AG04450 (cell line): ENCODE measurements around the gene EPG5. TPM values are rescaled to one million over a fixed set of nuclear protein-coding genes. Genes with fewer than 3 reads are reported as not detected.
A peak's percentile ranks its signal among the peaks of the same experiment; 100 is the strongest.

Source experiments
- CTCF ChIA-PET: fragments of 300-600, 350-600 bp; formaldehyde crosslinking; extraction: SDS; loops from one replicate; lab custom pipeline; 2022; ENCODE audit warnings: antibody characterized with exemption, inconsistent platforms; lab: Charles Lee
- POLR2A ChIA-PET: fragments of 350-600 bp; formaldehyde crosslinking; extraction: SDS; loops from one replicate; lab custom pipeline; 2021; ENCODE audit warnings: antibody characterized with exemption, inconsistent platforms; lab: Yijun Ruan, JAX
- DNase-seq: peaks from one replicate; pipeline ENCODE4 v3.0.0-alpha.2; 2011; ENCODE audit warnings: low read depth, low spot score
- H3K27ac ChIP-seq: one replicate; pipeline ENCODE4 v1.5.1; 2012; ENCODE audit warnings: low read depth, low read length, control low read depth
- H3K27me3 ChIP-seq: one replicate; pipeline ENCODE4 v1.6.0; 2012; ENCODE audit warnings: low read length; ENCODE audit not compliant: control insufficient read depth, insufficient read depth
- H3K4me3 ChIP-seq: 2 replicates; pipeline ENCODE4 v1.5.1; 2011; ENCODE audit warnings: mild to moderate bottlenecking, low read depth, low read length, control low read depth
- H3K9me3 ChIP-seq: 2 replicates; pipeline ENCODE4 v1.5.1; 2012; ENCODE audit warnings: low read length; ENCODE audit not compliant: control insufficient read depth, insufficient read depth
- polyA plus RNA-seq: library from polyadenylated mRNA; depleted of rRNA; stranded (reverse); fragments of >200 nt; gene quantifications from 2 replicates; pipeline ENCODE4 v1.2.3, GENCODE V29; 2011
- TF ChIP-seq, protein P1 (sequence below): IDR thresholded peaks from 2 replicates; pipeline ENCODE4 v1.5.1; 2011; ENCODE audit warnings: low read depth, low read length, control low read depth, inconsistent platforms

Gene EPG5
- polyA plus RNA-seq, 1 experiment, result 51.5 TPM

DNA sequence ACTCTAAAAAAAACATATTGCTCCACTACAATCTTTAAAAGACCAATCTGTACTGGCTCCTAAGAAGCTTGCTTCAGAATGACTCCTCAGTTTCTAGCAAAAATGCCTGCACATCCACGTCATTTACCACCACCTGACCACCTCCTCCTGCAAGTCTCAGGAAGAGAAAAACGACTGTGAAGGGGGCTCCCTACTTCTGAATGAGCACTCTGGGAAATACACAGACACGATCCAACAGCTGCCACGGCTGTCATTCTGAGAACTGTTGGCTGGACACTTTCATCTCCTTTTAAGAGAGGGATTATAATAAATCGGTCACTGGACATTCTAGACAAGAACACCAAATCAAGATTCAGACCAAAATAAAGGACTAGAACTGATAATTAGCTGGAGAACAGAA is 21.5 kb downstream of the EPG5 start:
- CTCF ChIA-PET, result interaction anchor here (1.0 kb wide), 1 partner anchor 62 kb away, joined by 3 read pairs; no protein-coding TSS in a partner anchor
- Histone ChIP-seq H3K27me3 (no peaks in the 10 kb centered on the region), H3K4me3 (no peak overlapping the region), H3K27ac (no peak overlapping the region), H3K9me3 (no peaks in the 10 kb centered on the region)
- no peak for DNase-seq
- POLR2A ChIA-PET, result no interaction called here
- TF ChIP-seq, protein P1, sequence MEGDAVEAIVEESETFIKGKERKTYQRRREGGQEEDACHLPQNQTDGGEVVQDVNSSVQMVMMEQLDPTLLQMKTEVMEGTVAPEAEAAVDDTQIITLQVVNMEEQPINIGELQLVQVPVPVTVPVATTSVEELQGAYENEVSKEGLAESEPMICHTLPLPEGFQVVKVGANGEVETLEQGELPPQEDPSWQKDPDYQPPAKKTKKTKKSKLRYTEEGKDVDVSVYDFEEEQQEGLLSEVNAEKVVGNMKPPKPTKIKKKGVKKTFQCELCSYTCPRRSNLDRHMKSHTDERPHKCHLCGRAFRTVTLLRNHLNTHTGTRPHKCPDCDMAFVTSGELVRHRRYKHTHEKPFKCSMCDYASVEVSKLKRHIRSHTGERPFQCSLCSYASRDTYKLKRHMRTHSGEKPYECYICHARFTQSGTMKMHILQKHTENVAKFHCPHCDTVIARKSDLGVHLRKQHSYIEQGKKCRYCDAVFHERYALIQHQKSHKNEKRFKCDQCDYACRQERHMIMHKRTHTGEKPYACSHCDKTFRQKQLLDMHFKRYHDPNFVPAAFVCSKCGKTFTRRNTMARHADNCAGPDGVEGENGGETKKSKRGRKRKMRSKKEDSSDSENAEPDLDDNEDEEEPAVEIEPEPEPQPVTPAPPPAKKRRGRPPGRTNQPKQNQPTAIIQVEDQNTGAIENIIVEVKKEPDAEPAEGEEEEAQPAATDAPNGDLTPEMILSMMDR, result no peak

DNA sequence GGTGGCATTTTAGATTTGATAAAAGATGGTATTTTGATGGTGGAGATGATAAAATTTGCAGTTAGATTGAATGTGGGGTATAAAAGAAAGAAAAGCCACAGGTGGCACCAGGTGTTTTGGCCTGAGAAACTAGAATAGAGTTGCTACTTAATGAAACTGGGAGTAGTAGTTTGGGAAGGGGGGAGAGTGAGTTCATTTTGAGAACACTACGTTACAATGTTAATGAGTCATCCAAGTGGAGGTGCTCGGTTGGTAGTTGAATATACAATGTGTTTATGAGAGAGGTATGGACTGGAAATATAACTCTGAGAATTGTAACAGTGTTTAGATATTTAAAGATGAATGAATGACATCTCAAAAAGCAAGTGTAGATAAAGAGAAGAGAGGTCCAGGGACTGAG is 26.4 kb downstream of the EPG5 start:
- no peak overlapping the region for H3K4me3 ChIP-seq
- POLR2A ChIA-PET, result interaction anchor here (1.1 to 1.6 kb wide), 2 partner anchors 11 to 16 kb away, joined by 3 to 6 read pairs; no protein-coding TSS in a partner anchor
- DNase-seq, result no peak
- H3K27ac ChIP-seq, result peak overlapping the region; percentile 52
- TF ChIP-seq, protein P1, result no peak
- no peaks in the 10 kb centered on the region for H3K27me3 ChIP-seq
- H3K9me3 ChIP-seq, result no peaks in the 10 kb centered on the region
- CTCF ChIA-PET, result interaction anchor here (1.1 to 1.7 kb wide), 2 partner anchors 33 to 133 kb away, joined by 4 to 7 read pairs; no protein-coding TSS in a partner anchor

DNA sequence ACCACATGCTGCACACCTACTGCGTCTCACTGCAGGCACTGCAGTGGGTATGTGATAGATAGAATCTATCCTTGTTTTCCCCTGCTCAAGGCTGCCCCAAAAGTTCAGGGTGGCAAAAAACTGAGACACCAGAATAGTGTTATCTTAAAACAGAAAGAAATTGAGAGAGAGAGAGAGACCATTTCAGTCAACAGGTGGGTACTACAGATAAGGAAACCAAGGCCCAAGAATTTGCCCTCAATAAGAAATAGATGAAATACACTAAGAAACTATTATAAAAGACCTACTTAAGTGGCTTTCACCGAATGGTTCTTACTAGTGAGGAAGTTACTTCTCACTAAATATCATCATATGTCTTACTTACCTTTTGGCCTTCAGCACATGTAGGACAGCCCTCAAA is 27.9 kb downstream of the EPG5 start:
- CTCF ChIA-PET, result interaction anchor here (0.6 kb wide), 1 partner anchor 53 kb away, joined by 3 read pairs; no protein-coding TSS in a partner anchor
- TF ChIP-seq, protein P1, result no peak
- POLR2A ChIA-PET, result no interaction called here
- no peak for DNase-seq
- Histone ChIP-seq H3K9me3 (no peaks in the 10 kb centered on the region), H3K4me3 (no peak overlapping the region), H3K27ac (peak overlapping the region; percentile 21), H3K27me3 (no peaks in the 10 kb centered on the region)

DNA sequence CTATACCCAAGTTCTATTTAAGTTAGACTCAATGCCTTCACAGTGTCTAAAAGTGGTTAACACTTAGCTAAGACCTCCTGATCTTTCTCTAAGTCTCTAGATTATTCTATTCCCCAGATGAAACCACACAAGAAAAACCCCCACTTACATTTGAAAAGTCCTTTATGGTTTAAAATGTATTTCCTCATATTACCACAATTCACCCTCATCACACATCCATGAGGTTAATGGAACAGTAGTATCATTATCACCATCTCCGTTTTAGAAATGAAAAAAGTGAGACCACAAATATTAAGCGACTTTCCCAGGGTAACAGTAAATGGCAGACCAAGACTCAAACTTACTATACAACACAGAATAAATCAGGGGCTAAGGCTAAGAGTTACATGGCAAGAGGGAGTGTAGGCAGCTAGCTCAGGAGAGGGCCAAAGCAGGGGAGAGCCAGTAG is 28.6 kb downstream of the EPG5 start:
- no peaks in the 10 kb centered on the region for H3K27me3 ChIP-seq
- no peak overlapping the region for H3K27ac ChIP-seq
- TF ChIP-seq, protein P1, result no peak
- CTCF ChIA-PET, result interaction anchor here (1.0 kb wide), 1 partner anchor 59 kb away, joined by 4 read pairs; no protein-coding TSS in a partner anchor
- no peak overlapping the region for H3K4me3 ChIP-seq
- POLR2A ChIA-PET, result no interaction called here
- DNase-seq, result no peak
- no peaks in the 10 kb centered on the region for H3K9me3 ChIP-seq

DNA sequence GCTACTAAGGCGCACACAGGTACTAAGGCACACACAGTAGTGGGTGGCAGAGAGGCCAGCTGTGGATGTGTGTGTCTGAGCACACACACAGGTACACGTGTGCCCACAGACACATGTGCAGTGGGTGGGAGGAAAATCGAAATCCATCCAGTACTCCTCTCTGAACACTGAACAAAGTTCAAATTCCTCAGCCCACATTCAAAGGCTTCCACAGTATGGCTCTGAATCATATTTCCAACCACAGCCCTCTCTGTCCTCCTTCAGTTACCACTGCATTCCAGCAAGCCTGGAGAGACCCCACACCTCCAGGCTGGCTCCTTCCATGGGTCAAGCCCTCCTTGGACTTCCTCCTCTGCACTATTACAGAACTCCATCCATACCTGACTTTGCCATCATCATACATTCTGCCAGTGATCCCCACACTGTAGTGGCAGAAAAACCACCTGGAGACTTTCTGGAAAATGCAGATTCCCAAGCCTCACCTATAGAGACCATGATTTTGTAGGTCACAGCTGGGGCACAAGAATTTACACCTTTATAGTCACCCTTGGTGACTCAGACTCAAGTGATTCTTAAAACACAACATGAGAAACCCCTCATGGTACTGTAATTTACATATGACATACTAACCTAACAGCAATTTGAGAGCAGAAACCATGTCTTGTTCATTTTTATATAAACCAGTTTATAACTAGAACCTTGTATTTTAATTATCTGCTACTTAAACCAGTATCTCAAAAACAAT is 31.4 kb downstream of the EPG5 start:
- DNase-seq, result peak; percentile 49
- Histone ChIP-seq H3K9me3 (no peaks in the 10 kb centered on the region), H3K4me3 (no peak overlapping the region), H3K27ac (peak overlapping the region; percentile 43), H3K27me3 (no peaks in the 10 kb centered on the region)
- ChIA-PET POLR2A (no interaction called here), CTCF (interaction anchor here (0.6 kb wide), 1 partner anchor 134 kb away, joined by 3 read pairs; no protein-coding TSS in a partner anchor)
- TF ChIP-seq, protein P1, result no peak
